HG03280 (cell line): ENCODE data around the gene DUSP22.

Experiments
- ATAC-seq: cut with Tn5 transposase; IDR thresholded peaks from one replicate; pipeline ENCODE4 v1.9.1; 2021; ENCODE audit warnings: mild to moderate bottlenecking, moderate library complexity; ENCODE audit not compliant: unreplicated experiment

Gene DUSP22

GRCh38 chr6:308768-309167 is 16.5 kb downstream of the DUSP22 start:
- ATAC-seq, result no peak

DNA sequence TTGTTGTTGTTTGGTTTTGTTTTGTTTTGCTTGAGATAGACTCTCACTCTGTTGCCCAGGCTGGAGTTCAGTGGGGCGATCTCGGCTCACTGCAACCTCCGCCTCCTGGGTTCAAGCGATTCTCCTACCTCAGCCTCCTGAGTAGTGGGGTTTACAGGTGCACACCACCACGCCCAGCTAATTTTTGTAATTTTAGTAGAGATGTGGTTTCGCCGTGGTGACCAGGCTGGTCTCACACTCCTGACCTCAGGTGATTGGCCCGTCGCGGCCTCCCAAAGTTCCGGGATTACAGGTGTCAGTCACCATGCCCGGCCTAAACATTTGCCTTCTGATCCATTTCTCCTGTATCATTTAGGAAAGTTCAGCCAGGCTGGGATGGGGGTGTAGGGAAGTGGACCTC is 17.7 kb downstream of the DUSP22 start:
- ATAC-seq, result no peak

DNA sequence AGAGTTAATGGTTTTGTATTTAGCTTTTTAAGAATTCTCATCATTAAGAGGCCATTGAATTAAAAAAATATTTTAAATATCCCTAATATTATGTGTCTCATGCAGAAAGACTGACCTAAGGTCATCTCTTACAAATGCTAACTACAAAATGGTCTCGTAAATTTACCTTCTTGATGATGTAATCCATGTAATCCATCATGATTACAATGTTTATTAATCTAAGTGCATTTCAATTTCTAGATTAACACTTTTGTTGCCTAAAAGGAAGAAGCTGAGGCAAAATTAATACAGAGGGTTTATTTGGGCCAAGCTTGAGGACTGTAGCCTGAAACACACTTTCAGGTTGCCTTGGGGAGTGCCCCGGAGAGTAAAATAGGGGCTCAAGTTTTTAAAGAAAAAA is 18.4 kb downstream of the DUSP22 start:
- ATAC-seq, result no peak

- ATAC-seq, result no peak
Measured at GRCh38 chr6:311679-312220, 19.5 kb downstream of the DUSP22 start.

GRCh38 chr6:313087-313486 is 20.8 kb downstream of the DUSP22 start:
- no peak for ATAC-seq

GRCh38 chr6:313917-314316 is 21.6 kb downstream of the DUSP22 start:
- no peak for ATAC-seq

GRCh38 chr6:314377-314776 is 22.1 kb downstream of the DUSP22 start:
- no peak for ATAC-seq

- no peak for ATAC-seq
Measured at GRCh38 chr6:315226-315625, 22.9 kb downstream of the DUSP22 start.

- ATAC-seq, result peak; percentile 17
Measured at GRCh38 chr6:315921-316752, 23.9 kb downstream of the DUSP22 start.

DNA sequence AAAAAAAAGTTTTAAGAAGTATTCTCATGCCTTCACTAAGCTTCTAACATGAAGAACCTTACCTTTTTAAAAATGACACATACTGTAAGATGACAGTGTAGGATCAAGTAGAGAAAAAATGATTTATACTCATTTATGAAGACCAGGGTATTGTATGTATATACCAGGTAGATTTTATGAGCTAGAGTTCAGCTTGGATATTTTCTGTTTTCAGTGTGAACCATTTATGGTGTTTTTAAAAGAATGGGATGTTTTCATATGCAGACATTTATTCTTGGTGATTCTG is 24.4 kb downstream of the DUSP22 start:
- no peak for ATAC-seq

DNA sequence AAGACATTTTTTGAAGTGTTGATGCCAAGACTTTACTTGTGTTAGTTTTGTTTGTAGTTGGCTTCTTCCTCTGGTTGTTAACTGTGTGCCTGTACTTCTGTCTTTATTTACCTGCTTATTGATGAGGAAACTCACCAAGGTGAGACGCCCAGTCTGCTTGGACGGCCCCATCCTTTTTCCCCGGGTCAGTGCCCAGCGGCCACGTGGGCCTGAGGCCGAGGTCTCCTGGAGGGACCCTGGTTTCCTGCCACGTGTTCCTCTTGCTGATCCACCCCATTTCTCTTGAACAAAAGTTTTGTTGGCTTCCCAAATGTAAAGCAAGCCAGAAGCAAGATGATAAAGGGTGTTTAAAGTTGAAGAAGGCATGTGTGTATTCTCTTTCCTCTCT is 24.8 kb downstream of the DUSP22 start:
- no peak for ATAC-seq

- peak; percentile 20 for ATAC-seq
Measured at GRCh38 chr6:317448-318144, 25.3 kb downstream of the DUSP22 start.

DNA sequence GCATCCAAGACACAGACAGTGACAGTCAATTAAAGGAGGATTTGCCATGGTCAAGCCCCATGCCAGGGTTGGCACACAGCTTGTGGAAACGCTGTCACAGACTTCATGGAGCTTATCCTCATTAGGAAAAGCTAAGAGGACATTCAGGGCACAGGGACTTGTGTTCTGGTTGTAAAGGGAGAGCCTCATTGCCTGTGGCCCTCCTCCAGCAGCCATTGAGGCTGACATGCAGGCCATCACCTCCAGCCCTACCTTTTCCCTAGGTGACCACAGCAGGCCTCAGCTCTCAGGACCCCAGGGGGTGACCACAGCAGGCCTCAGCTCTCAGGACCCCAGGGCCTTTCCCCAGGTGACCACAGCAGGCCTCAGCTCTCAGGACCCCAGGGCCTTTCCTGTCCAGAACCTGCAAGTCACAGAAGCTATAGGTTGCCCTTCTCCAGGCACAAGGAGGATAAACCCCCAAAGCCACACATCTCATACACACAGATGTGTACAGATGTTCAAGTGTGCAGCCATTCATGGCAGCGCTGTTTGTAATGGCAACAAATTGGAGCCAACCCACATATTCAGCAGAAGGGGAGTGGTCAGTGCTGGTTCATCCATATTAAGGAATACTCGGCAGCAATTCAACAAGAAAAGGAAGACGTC is 26.1 kb downstream of the DUSP22 start:
- ATAC-seq, result no peak

DNA sequence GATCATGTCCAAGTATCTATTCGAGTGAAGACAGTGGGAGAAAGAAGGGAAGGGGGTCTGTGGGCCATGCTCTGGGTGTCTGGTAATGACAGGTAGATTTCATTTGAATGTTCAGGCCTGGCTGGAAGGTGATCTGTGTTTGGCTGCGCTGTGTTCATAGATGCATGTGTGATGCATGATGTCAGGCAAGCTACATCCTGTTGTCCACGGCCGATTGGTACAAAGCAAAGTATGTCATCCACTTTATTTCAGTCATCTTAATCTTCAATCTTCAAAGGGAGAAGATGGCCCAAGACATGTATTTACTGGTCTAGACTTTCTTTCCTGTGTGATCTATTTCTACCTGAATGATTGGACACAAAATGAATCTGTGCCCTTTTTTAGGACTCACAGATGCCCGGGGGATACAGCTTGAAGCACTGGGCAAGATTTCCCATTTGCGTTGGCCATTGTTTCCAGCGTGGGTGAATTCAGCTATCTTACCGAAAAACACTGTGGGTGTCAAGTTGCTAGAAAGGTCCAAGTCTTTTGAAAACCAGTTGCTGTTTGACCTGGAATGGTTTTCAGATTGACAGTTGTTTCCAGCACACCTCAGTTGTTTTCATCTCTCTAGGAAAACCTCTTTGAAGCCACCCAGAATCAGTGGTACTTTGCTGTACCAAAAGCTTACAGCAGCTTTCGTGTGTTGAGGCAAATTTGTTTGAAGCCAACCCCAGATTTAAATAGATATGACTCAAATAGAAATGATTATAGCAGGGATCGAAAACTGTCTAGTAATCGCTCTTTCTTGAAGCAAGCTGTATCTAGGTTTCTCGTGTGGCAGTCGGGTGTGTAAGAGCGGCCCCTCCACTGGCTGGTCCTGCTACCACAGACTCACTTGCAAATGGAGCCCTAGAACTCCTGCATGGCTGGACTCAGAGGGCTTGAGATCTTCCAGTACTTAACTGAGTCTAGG is 27.2 kb downstream of the DUSP22 start:
- peak; percentile 37 for ATAC-seq

- ATAC-seq, result no peak
Measured at GRCh38 chr6:320351-321157, 28.3 kb downstream of the DUSP22 start.

DNA sequence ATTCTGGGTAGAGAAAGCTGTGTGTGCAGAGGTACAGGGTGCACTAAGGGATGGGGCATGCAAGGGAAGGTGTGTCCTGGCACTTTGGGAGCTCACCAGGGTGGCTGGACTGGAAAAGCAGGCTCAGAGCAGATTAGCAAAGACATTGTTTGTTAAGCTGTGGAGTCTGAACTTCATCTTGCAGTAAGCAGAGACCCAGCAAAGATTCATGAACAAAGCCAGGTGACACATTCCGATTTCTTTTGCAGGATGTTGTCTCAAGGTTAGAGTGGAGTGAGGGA is 28.8 kb downstream of the DUSP22 start:
- no peak for ATAC-seq

GRCh38 chr6:321536-322258 is 29.4 kb downstream of the DUSP22 start:
- no peak for ATAC-seq

DNA sequence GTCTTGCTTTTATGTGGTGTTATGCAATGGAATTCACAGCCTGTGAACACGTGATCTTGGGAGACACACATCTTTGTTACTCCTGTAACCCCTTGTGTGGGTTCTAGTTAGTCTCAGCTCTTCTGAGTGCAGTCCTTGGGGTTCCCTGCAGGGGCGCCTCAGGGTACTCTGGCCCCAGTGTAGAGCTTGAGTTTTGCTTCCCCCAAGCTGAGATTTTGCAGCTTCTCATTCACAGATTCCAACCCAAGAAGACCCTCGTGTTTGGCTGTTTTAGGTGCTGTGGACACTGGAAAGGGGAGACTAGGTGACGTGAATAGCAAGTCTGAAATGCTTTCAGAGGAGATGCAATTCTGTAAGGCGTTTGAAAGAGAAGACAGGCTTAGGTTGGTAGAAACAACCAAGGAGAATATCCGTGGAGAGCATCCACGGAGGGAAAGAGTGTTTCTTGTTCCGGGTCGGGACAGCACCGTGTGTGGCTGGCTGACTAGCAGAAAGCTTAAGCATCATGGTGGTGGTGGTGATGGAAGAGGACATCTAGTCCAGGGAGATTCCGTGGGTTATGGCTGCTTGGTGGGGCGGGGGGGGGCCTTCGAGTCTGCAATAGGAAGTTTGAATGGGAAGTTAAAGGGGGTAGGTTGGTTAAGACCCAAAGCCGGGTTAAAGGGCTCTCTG is 30.1 kb downstream of the DUSP22 start:
- ATAC-seq, result no peak
